CD14-positive monocyte (primary cell): Measurements from ENCODE around the gene KRTAP19-6. TPM values are rescaled to one million over a fixed set of nuclear protein-coding genes. Genes with fewer than 3 reads are reported as not detected.

Experiments
- DNase-seq, 3 donors: peaks; one replicate each; pipeline ENCODE4 v3.0.0-alpha.2; 2011 to 2022
- H2AFZ ChIP-seq: 2 replicates; pipeline ENCODE4 v1.6.0; 2012; ENCODE audit warnings: mild to moderate bottlenecking, low read depth, low read length, inconsistent platforms; ENCODE audit not compliant: insufficient read depth, poor library complexity, severe bottlenecking
- H3K27ac ChIP-seq, 2 donors: 1 replicate in 1 of 2; 2 replicates in 1 of 2; pipeline ENCODE4 v1.5.1; 2012 to 2013; ENCODE audit warnings: low read length in 2 of 2, control low read depth in 1 of 2, inconsistent platforms in 1 of 2, low read depth in 1 of 2, mild to moderate bottlenecking in 1 of 2
- H3K27me3 ChIP-seq, 2 donors: one replicate each; pipeline versions ENCODE4 v1.6.0 to v1.6.1; 2011 to 2013; ENCODE audit warnings: low read length in 2 of 2; ENCODE audit not compliant: control insufficient read depth in 2 of 2, insufficient read depth in 2 of 2
- H3K36me3 ChIP-seq, 2 donors: replicated peaks in 1 of 2; 1 replicate in 1 of 2; 2 replicates in 1 of 2; pipeline versions ENCODE4 v1.5.1 to v1.6.1; 2012 to 2013; ENCODE audit warnings: low read length in 2 of 2, control low read depth in 1 of 2, inconsistent platforms in 1 of 2, mild to moderate bottlenecking in 1 of 2; ENCODE audit not compliant: insufficient read depth in 2 of 2, control insufficient read depth in 1 of 2
- H3K4me1 ChIP-seq, 2 donors: 1 replicate in 1 of 2; 2 replicates in 1 of 2; pipeline versions ENCODE4 v1.5.1 to v1.6.1; 2012 to 2013; ENCODE audit warnings: low read length in 2 of 2, control low read depth in 1 of 2, inconsistent platforms in 1 of 2, mild to moderate bottlenecking in 1 of 2, moderate library complexity in 1 of 2; ENCODE audit not compliant: insufficient read depth in 2 of 2, control insufficient read depth in 1 of 2
- H3K4me2 ChIP-seq: replicated peaks from 2 replicates; pipeline ENCODE3; 2012; ENCODE audit warnings: low read length, moderate library complexity, mild to moderate bottlenecking; ENCODE audit not compliant: poor library complexity, severe bottlenecking; ENCODE audit errors: extremely low read depth
- H3K4me3 ChIP-seq, 3 experiments: fragments of 200-600 bp in 1 of 3; sonication (generic) in 1 of 3; replicated peaks in 1 of 3; 1 replicate in 2 of 3; 2 replicates in 1 of 3; pipeline ENCODE4 v1.5.1; 2011 to 2013; ENCODE audit warnings: low read length in 3 of 3, mild to moderate bottlenecking in 3 of 3, control low read depth in 2 of 3, low read depth in 2 of 3, inconsistent platforms in 1 of 3, moderate library complexity in 1 of 3
- H3K79me2 ChIP-seq: 2 replicates; pipeline ENCODE4 v1.6.0; 2012; ENCODE audit warnings: mild to moderate bottlenecking, control low read depth, inconsistent platforms, low read length, moderate library complexity; ENCODE audit not compliant: insufficient read depth
- H3K9ac ChIP-seq: 2 replicates; pipeline ENCODE4 v1.6.0; 2017; ENCODE audit warnings: low read length, mild to moderate bottlenecking; ENCODE audit not compliant: insufficient read depth, poor library complexity, severe bottlenecking
- H3K9me3 ChIP-seq, 2 donors: replicated peaks in 1 of 2; 1 replicate in 1 of 2; 2 replicates in 1 of 2; pipeline versions ENCODE4 v1.5.1 to v1.6.1; 2012 to 2013; ENCODE audit warnings: low read length in 2 of 2, control low read depth in 1 of 2; ENCODE audit not compliant: control insufficient read depth in 1 of 2, insufficient read depth in 1 of 2
- H4K20me1 ChIP-seq: 2 replicates; pipeline ENCODE4 v1.6.0; 2012; ENCODE audit warnings: mild to moderate bottlenecking, low read length, control low read depth, moderate library complexity; ENCODE audit not compliant: insufficient read depth
- H3K27ac Mint-ChIP-seq, 7 donors: one replicate each; pipeline ENCODE4 v1.8.0; 2020; ENCODE audit warnings: mild to moderate bottlenecking in 7 of 7, mixed read lengths in 7 of 7, moderate library complexity in 6 of 7, inconsistent platforms in 2 of 7
- H3K27me3 Mint-ChIP-seq, 3 donors: one replicate each; pipeline ENCODE4 v1.8.0; 2021 to 2022; ENCODE audit warnings: low read depth in 3 of 3, mild to moderate bottlenecking in 3 of 3, mixed read lengths in 3 of 3, moderate library complexity in 3 of 3, inconsistent platforms in 1 of 3
- H3K36me3 Mint-ChIP-seq, 2 donors: one replicate each; pipeline ENCODE4 v1.8.0; 2020; ENCODE audit warnings: mixed read lengths in 2 of 2, inconsistent platforms in 1 of 2, mild to moderate bottlenecking in 1 of 2
- H3K4me1 Mint-ChIP-seq: one replicate; pipeline ENCODE4 v1.8.0; 2020; ENCODE audit warnings: mild to moderate bottlenecking, mixed read lengths
- H3K4me3 Mint-ChIP-seq, 2 donors: one replicate each; pipeline ENCODE4 v1.8.0; 2020; ENCODE audit warnings: mild to moderate bottlenecking in 2 of 2, mixed read lengths in 2 of 2, moderate library complexity in 1 of 2
- H3K9me3 Mint-ChIP-seq, 7 donors: one replicate each; pipeline ENCODE4 v1.8.0; 2020 to 2022; ENCODE audit warnings: mixed read lengths in 7 of 7, mild to moderate bottlenecking in 6 of 7, moderate library complexity in 6 of 7, inconsistent platforms in 2 of 7
- CTCF ChIP-seq: fragments of 200-600 bp; IDR thresholded peaks from one replicate; pipeline ENCODE4 v1.8.0; 2022; ENCODE audit warnings: antibody characterized with exemption, mild to moderate bottlenecking
- WGBS: methylation state at CpG from one replicate; pipeline ENCODE4 v1.1.5; 2013; ENCODE audit warnings: missing lambda C conversion rate; ENCODE audit not compliant: insufficient coverage; 5-methylcytosine and 5-hydroxymethylcytosine counted together
- intact Hi-C, 2 donors: fragments of 100-400 bp; cut with micrococcal nuclease; formaldehyde crosslinking; loops; one replicate each; pipeline versions ENCODE4 v1.15.0 to v1.15.1; 2023
- polyA plus RNA-seq, 3 donors: library from polyadenylated mRNA; depleted of rRNA in 1 of 3; unstranded in 2 of 3; stranded (reverse) in 1 of 3; fragments of 300-500 nt in 2 of 3; fragments of >200 nt in 1 of 3; fragmentation: Illumina TruSeq in 2 of 3; gene quantifications; 1 replicate in 2 of 3; 2 replicates in 1 of 3; pipeline ENCODE4 v1.2.3, GENCODE V29; 2012 to 2021

The KRTAP19-6 gene
- polyA plus RNA-seq, 3 donors: not detected

GRCh38 chr21:30552782-30553181, 11.1 kb upstream of the KRTAP19-6 start:
- no peak overlapping the region for H3K4me2 ChIP-seq
- H3K9ac ChIP-seq: no peak overlapping the region
- H3K4me3 ChIP-seq: no peak overlapping the region
- WGBS: 47% methylated on average over 1 of the region's 1 CpG
- TF ChIP-seq CTCF: no peak
- no peak overlapping the region for H3K4me3 Mint-ChIP-seq
- H3K27ac Mint-ChIP-seq: no peak overlapping the region
- H4K20me1 ChIP-seq: no peaks in the 10 kb centered on the region
- no peaks in the 10 kb centered on the region for H3K79me2 ChIP-seq
- no peaks in the 10 kb centered on the region for H3K27me3 Mint-ChIP-seq
- H3K4me1 Mint-ChIP-seq: no peaks in the 10 kb centered on the region
- H3K9me3 Mint-ChIP-seq: peaks cover 0 to 13% (median 7%) of the 10 kb centered on the region in 7 donors
- no peak for DNase-seq
- no peaks in the 10 kb centered on the region for H3K36me3 Mint-ChIP-seq
- H3K27ac ChIP-seq: no peak overlapping the region
- no peaks in the 10 kb centered on the region for H3K27me3 ChIP-seq
- peaks cover 11 to 33% of the 10 kb centered on the region in 2 donors for H3K9me3 ChIP-seq
- no peak overlapping the region for H2AFZ ChIP-seq
- intact Hi-C loops: no loop called here
- H3K4me1 ChIP-seq: no peaks in the 10 kb centered on the region
- H3K36me3 ChIP-seq: no peaks in the 10 kb centered on the region

- no peak overlapping the region for H3K27ac Mint-ChIP-seq
Measured at GRCh38 chr21:30518876-30519275, 22.8 kb downstream of the KRTAP19-6 start.

More at GRCh38 chr21:30518876-30519275, 22.8 kb downstream of the KRTAP19-6 start:
- intact Hi-C loops: no loop called here
- Mint-ChIP-seq H3K4me1 (no peaks in the 10 kb centered on the region), H3K36me3 (no peaks in the 10 kb centered on the region), H3K9me3 (peaks cover 0 to 9% (median 4%) of the 10 kb centered on the region in 7 donors), H3K4me3 (no peak overlapping the region), H3K27me3 (peaks cover 0 to 3% (median 0%) of the 10 kb centered on the region in 3 donors)
- H3K36me3 ChIP-seq: no peaks in the 10 kb centered on the region
- no peak overlapping the region for H3K9ac ChIP-seq
- DNase-seq: no peak
- no peak overlapping the region for H2AFZ ChIP-seq
- peaks cover 3% of the 10 kb centered on the region in 2 donors for H3K9me3 ChIP-seq
- H3K27me3 ChIP-seq: no peaks in the 10 kb centered on the region
- H3K4me1 ChIP-seq: no peaks in the 10 kb centered on the region
- no peak for TF ChIP-seq CTCF
- H4K20me1 ChIP-seq: no peaks in the 10 kb centered on the region
- no peak overlapping the region for H3K4me3 ChIP-seq
- no peak overlapping the region for H3K27ac ChIP-seq
- WGBS: no CpG with 5 or more reads among the region's 1 CpG
- H3K79me2 ChIP-seq: no peaks in the 10 kb centered on the region
- H3K4me2 ChIP-seq: no peak overlapping the region
